ENCODE data around the gene CDYL.
"Not testable (repeated sequence)": the region's sequence is repeated elsewhere in the genome, so short reads cannot be mapped to it uniquely, and the experiment has no call there.

Gene CDYL

DNA sequence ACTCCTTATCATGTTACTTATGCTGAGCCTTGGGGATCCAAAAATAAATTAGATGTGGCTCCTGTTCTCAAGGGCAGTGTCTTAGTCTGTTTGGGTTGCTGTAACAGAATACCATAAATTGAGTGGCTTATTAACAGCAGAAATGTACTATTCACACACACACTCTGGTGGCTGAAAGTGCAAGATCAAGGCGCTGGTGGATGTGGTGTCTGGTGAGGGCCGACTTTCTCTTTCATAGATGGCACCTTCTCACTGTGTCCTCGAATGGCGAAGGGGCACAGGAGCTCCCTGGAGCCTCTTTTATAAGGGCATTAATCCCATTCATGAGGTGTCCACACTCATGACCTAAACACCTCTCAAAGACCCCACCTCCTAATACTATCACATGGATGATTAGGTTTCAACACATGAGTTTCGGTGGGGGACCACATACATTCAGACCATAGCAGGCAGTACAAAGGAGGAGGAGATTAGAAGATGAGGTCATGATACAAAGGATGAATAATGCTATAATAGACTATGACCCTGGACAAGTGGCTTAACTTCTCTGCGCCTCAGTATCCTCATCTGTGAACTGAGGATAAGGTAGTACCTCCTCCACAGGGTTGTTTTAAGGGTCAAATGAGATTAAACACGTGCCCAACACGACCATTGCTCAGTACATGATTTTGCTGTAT is 193.5 kb downstream of the CDYL start:
- FAIRE-seq = no peak

- FAIRE-seq = no peak
These were observed 194.7 kb downstream of the CDYL start for GRCh38 chr6:4970739-4971395.

GRCh38 chr6:4971851-4972250 is 195.6 kb downstream of the CDYL start:
- FAIRE-seq = no peak

DNA sequence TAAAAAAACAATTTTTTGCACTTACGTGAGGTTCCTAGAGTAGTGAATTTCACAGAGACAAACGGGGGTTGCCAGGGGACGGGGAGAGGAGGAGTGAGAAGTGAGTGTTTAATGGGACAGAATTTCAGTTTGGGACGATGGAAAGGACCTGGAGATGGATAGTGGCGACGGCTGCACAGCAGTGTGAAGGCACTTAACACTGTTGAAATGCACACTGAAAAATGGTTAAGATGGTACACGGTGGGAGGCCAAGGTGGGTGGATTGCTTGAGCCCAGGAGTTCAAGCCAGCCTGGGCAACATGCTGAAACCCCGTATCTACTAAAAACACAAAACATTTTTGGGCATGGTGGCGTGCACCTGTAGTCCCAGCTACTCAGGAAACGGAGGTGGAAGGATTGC is 196.2 kb downstream of the CDYL start:
- no peak for FAIRE-seq

GRCh38 chr6:4973415-4973814 is 197.2 kb downstream of the CDYL start:
- no peak for FAIRE-seq

DNA sequence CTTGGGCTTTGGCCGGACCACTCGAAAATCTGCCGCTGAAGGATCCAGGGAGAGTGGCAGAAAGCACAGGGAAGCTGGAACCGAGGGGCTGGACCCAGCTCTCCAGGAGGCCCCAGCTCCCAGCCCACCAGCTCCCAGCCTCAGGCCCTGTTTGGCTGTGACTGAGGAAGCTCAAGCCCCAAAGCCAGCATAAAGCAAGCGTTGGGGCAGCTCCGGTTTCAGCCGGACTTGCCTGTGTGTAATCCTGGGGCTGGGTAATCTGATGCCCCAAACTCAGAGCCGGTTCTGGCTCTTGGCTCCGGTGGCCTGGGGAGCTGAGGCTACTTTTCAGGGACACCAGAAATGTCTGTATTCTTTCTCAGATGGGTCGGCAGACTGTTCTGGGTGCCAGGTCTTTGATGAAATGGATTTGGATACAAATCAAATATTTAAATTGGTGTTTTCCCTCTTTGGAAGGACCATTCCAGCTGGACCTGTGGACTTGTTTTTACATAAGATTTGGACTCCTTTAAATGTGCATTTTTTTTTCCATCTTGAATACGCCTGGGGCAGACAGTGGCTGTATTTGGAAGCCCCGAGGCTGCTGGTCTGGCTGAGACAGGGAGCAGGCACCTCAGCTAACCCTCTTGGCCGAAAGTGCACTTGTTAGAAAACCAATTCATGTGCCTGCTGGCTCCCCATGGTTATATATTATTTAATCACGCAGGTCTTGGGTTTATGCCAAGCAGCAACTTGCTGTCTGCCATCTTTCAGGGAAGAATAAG is 198.0 kb downstream of the CDYL start:
- FAIRE-seq = no peak

DNA sequence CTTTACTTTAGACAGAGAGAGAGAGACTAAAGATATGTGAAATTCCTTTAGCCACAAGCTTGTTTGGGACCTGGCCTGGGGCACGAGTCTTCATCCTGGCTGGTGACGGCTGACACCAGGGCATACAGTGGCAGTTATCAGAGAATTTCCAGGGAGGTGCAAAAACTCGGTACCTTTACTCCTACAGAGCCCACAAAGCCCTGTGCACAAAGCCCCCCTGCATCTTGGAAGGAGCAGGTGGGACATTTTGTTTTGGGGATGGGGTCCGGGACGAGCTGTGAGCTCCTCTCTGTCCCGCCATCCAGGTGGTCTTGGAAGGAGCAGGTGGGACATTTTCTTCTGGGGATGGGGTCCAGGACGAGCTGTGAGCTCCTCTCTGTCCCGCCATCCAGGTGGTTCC is 198.8 kb downstream of the CDYL start:
- FAIRE-seq = no peak

DNA sequence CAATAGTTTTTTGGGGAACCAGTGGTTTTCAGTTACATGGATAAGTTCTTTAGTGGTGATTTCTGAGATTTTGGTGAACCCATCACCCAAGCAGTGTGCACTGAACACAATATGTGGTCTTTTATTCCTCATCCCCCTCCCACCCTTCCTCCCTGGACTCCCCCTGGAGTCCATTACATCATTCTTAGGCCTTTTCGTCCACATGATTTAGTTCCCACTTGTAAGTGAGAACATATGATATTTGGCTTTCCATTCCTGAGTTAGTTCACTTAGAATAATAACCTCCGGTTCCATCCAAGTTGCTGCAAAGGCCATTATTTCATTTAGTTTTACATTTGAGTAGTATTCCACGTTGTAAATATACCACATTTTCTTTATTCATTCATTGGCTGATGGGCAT is 199.3 kb downstream of the CDYL start:
- FAIRE-seq = no peak

DNA sequence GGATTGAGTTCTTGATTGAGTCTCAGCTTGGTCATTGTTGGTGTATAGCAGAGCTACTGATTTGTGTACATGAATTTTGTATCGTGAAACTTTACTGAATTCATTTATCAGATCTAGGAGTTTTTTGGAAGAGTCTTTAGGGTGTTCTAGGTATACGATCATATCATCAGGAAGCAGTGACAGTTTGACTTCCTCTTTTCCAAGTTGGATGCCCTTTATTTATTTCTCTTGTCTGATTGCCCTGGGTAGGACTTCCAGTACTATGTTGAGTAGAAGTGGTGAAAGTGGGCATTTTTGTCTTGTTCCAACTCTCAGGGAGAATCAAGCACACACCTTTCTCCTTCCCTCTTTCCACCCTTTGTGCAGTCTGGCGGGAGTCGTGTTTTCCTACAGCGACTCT is 201.3 kb downstream of the CDYL start:
- FAIRE-seq = no peak

- no peak for FAIRE-seq
These were observed 203.2 kb downstream of the CDYL start for GRCh38 chr6:4979426-4979825.

DNA sequence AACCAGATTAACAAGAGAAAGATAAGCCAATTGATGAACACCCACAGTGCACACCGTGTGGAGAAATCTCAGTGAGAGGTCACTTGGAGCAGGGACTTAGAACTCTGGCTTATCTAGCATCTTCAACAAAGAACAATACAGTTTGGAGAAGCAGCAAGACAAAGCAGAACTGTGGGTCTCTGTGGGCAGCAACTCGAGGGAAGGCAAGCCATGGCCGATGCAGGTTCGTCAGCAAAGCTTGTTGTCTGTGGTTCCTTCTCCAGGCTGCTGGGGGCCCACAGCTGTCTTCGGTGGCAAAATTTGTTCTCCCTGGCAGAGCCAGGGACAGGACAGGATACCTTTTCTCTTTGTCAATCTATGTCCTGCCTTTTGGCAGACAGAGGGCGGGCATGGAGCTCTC is 205.6 kb downstream of the CDYL start:
- FAIRE-seq = no peak

- no peak for FAIRE-seq
These were observed 207.1 kb downstream of the CDYL start for GRCh38 chr6:4983322-4983721.

- FAIRE-seq = no peak
These were observed 210.8 kb downstream of the CDYL start for GRCh38 chr6:4986999-4987398.

GRCh38 chr6:4987432-4987831 is 211.2 kb downstream of the CDYL start:
- FAIRE-seq = no peak

- no peak for FAIRE-seq
These were observed 218.5 kb downstream of the CDYL start for GRCh38 chr6:4994741-4995140.

GRCh38 chr6:4997862-4998261 is 221.7 kb downstream of the CDYL start:
- no peak for FAIRE-seq

- FAIRE-seq = no peak
These were observed 223.4 kb downstream of the CDYL start for GRCh38 chr6:4999586-4999985.

- no peak for FAIRE-seq
These were observed 227.6 kb downstream of the CDYL start, which contains the start of gene RPP40 for GRCh38 chr6:5003604-5004372. Gene RPP40, minus strand, starts transcription at chr6:5004037. Its CDS starts 35 bp downstream, at chr6:5004002.

- no peak for FAIRE-seq
These were observed 228.3 kb downstream of the CDYL start for GRCh38 chr6:5004373-5005037.

DNA sequence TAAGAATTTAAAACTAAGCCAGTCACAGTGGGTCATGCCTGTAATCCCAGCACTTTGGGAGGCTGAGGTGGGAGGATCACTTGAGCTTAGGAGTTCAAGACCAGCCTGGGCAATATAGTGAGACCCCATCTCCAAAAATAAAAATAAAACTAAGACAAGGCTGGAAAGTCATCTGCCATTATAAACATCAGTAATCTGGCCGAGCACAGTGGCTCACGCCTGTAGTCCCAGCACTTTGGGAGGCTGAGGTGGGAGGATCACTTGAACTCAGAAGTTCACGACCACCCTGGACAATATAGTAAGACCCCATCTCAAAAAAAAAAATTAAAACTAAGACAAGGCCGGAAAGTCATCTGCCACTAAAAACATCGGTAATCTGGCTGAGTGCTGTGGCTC is 228.8 kb downstream of the CDYL start:
- not testable (repeated sequence) for FAIRE-seq

Measured in colon (tissue), 2 donors.